GM12878 (cell line): ENCODE data around the gene CWC27. TPM values are rescaled to one million over a fixed set of nuclear protein-coding genes. Genes with fewer than 3 reads are reported as not detected.

ENCODE experiments used
- ATAC-seq: fragments of 200-7000 bp; cut with Tn5 transposase; 3 replicates; pipeline ENCODE4 v1.9.1; 2020; ENCODE audit warnings: mild to moderate bottlenecking, moderate library complexity
- BruUV-seq: library from RNA; stranded (reverse); fragments of 400-500 nt; replicated peaks from 2 replicates; lab custom pipeline; 2021; lab: Mats Ljungman, UMichigan
- CTCF ChIA-PET: fragments of 300-600 bp; sonication (Branson Sonifier 250); formaldehyde crosslinking; extraction: SDS; loops from one replicate; lab custom pipeline; 2021; ENCODE audit warnings: inconsistent platforms; lab: Yijun Ruan, JAX
- POLR2A ChIA-PET: fragments of 350-600 bp; formaldehyde crosslinking; extraction: SDS; loops from one replicate; lab custom pipeline; 2021; ENCODE audit warnings: inconsistent platforms; lab: Charles Lee
- RAD21 ChIA-PET: fragments of 300-600 bp; sonication (Branson Sonifier 250); formaldehyde crosslinking; loops from one replicate; lab custom pipeline; 2023; ENCODE audit warnings: antibody characterized with exemption; ENCODE audit not compliant: unreplicated experiment; lab: Charles Lee
- SMC1A ChIA-PET: fragments of 300-600 bp; sonication (Branson Sonifier 250); formaldehyde crosslinking; loops from one replicate; lab custom pipeline; 2023; ENCODE audit not compliant: unreplicated experiment, uncharacterized antibody; lab: Charles Lee
- DNase-seq: peaks from one replicate; pipeline ENCODE4 v3.0.0-alpha.2; 2011; ENCODE audit warnings: low read depth, low spot score
- FAIRE-seq: peaks from 3 replicates; lab custom pipeline; 2011; peaks lifted over from hg19 to GRCh38; lab: Jason Lieb, UNC
- H2AFZ ChIP-seq: 2 replicates; pipeline ENCODE4 v1.6.0; 2011; ENCODE audit warnings: low read depth, low read length, control low read depth; ENCODE audit not compliant: control insufficient read depth
- H3K27ac ChIP-seq: 2 replicates; pipeline ENCODE4 v1.5.1; 2011; ENCODE audit warnings: control low read depth; ENCODE audit not compliant: control insufficient read depth, insufficient read depth
- H3K27me3 ChIP-seq, 2 experiments: replicated peaks in 1 of 2; 2 replicates each; pipeline versions ENCODE4 v1.6.0 to v1.6.1; 2011; ENCODE audit warnings: low read length in 1 of 2; ENCODE audit not compliant: control insufficient read depth in 2 of 2, insufficient read depth in 2 of 2
- H3K36me3 ChIP-seq, 2 experiments: 2 replicates each; pipeline ENCODE4 v1.5.1; 2011; ENCODE audit warnings: low read length in 1 of 2; ENCODE audit not compliant: control insufficient read depth in 2 of 2, insufficient read depth in 2 of 2
- H3K4me1 ChIP-seq: 2 replicates; pipeline ENCODE4 v1.6.1; 2011; ENCODE audit warnings: mild to moderate bottlenecking, low read length, moderate library complexity, mixed read lengths; ENCODE audit not compliant: control insufficient read depth, insufficient read depth
- H3K4me2 ChIP-seq: 2 replicates; pipeline ENCODE4 v1.6.0; 2011; ENCODE audit warnings: control low read depth; ENCODE audit not compliant: control insufficient read depth, insufficient read depth
- H3K4me3 ChIP-seq: fragments of 200-600 bp; sonication (generic); 2 replicates; pipeline ENCODE4 v1.5.1; 2016
- H3K79me2 ChIP-seq: 2 replicates; pipeline ENCODE4 v1.6.0; 2011; ENCODE audit warnings: low read length; ENCODE audit not compliant: control insufficient read depth, insufficient read depth
- H3K9ac ChIP-seq: 2 replicates; pipeline ENCODE4 v1.8.0; 2011; ENCODE audit warnings: low read length, control low read depth, mixed read lengths; ENCODE audit not compliant: control insufficient read depth, insufficient read depth
- H3K9me3 ChIP-seq: replicated peaks from 3 replicates; pipeline ENCODE4 v1.5.1; 2011; ENCODE audit warnings: mild to moderate bottlenecking, low read length; ENCODE audit not compliant: control insufficient read depth, insufficient read depth
- H4K20me1 ChIP-seq: 2 replicates; pipeline ENCODE4 v1.6.0; 2011; ENCODE audit not compliant: control insufficient read depth, insufficient read depth
- EZH2 ChIP-seq: IDR thresholded peaks from 2 replicates; pipeline ENCODE4 v1.6.1; 2012; ENCODE audit warnings: low read depth, mild to moderate bottlenecking, control low read depth, inconsistent platforms, low read length, borderline replicate concordance; ENCODE audit not compliant: control insufficient read depth
- FOXM1 ChIP-seq: IDR thresholded peaks from 2 replicates; pipeline ENCODE4 v1.6.1; 2012; ENCODE audit warnings: low read depth, mild to moderate bottlenecking, inconsistent platforms, low read length, moderate library complexity
- IKZF1 ChIP-seq: fragments of 450-650 bp; conservative IDR thresholded peaks from 2 replicates; pipeline ENCODE4 v1.6.1; 2017; ENCODE audit warnings: antibody characterized with exemption, mild to moderate bottlenecking
- MEF2B ChIP-seq: fragments of 450-650 bp; IDR thresholded peaks from 2 replicates; pipeline ENCODE4 v1.6.1; 2018; ENCODE audit warnings: mild to moderate bottlenecking, moderate library complexity; ENCODE audit not compliant: partially characterized antibody, poor library complexity, severe bottlenecking
- POU2F2 ChIP-seq: IDR thresholded peaks from 3 replicates; pipeline ENCODE4 v1.6.1; 2011; ENCODE audit warnings: low read depth, mild to moderate bottlenecking, low read length, borderline replicate concordance
- STAT1 ChIP-seq: fragments of 450-650 bp; conservative IDR thresholded peaks from 2 replicates; pipeline ENCODE4 v1.6.1; 2014; ENCODE audit warnings: antibody characterized with exemption, mild to moderate bottlenecking
- ZNF687 ChIP-seq: fragments of 450-650 bp; IDR thresholded peaks from 2 replicates; pipeline ENCODE4 v1.6.1; 2017; ENCODE audit warnings: mild to moderate bottlenecking, moderate library complexity
- ZZZ3 ChIP-seq: IDR thresholded peaks from 2 replicates; pipeline ENCODE4 v1.6.1; 2011; ENCODE audit warnings: low read depth; ENCODE audit not compliant: control insufficient read depth, insufficient read length
- WGBS: methylation state at CpG from one replicate; pipeline ENCODE4 v1.1.6; 2016; ENCODE audit warnings: low lambda C conversion rate; ENCODE audit not compliant: insufficient replicate concordance, insufficient coverage; ENCODE audit errors: missing lambda C conversion rate; 5-methylcytosine and 5-hydroxymethylcytosine counted together
- in situ Hi-C: fragments of 300-500 bp; cut with MboI; formaldehyde crosslinking; loops from 9 replicates; pipeline ENCODE4 v1.14.3; 2018; ENCODE audit warnings: mixed read lengths
- intact Hi-C: fragments of 100-400 bp; cut with micrococcal nuclease; formaldehyde crosslinking; loops from one replicate; pipeline ENCODE4 v1.14.2; 2022; ENCODE audit not compliant: unreplicated experiment
- polyA plus RNA-seq, 11 experiments: library from polyadenylated mRNA; depleted of rRNA in 4 of 11; unstranded in 6 of 11; stranded (reverse) in 5 of 11; fragments of >200 nt; fragmentation: Nextera tagmentation in 4 of 11; fragmentation: Illumina TruSeq in 1 of 11; extraction: Ambion mirVana in 4 of 11; extraction: Trizol in 1 of 11; gene quantifications; 1 replicate in 1 of 11; 2 replicates in 10 of 11; pipeline versions ENCODE4 v1.2.1 to v1.2.3, GENCODE V29; 2011 to 2016; ENCODE audit warnings: inconsistent platforms in 2 of 11, missing spikeins in 2 of 11, low read depth in 1 of 11
- total RNA-seq, 4 experiments: library from RNA; depleted of rRNA in 3 of 4; stranded (reverse); fragments of >200 nt in 3 of 4; fragmentation: Illumina TruSeq in 1 of 4; extraction: Trizol in 1 of 4; gene quantifications; 2 replicates each; pipeline versions ENCODE4 v1.2.1 to v1.2.3, GENCODE V29; 2013 to 2021

CWC27 gene
- total and polyA plus RNA-seq, 10 of the 15 experiments (the other 5 are each of a cell fraction or from before 2014, with no cell fraction given): 21.7 to 61.9 (median 47.0) TPM

DNA sequence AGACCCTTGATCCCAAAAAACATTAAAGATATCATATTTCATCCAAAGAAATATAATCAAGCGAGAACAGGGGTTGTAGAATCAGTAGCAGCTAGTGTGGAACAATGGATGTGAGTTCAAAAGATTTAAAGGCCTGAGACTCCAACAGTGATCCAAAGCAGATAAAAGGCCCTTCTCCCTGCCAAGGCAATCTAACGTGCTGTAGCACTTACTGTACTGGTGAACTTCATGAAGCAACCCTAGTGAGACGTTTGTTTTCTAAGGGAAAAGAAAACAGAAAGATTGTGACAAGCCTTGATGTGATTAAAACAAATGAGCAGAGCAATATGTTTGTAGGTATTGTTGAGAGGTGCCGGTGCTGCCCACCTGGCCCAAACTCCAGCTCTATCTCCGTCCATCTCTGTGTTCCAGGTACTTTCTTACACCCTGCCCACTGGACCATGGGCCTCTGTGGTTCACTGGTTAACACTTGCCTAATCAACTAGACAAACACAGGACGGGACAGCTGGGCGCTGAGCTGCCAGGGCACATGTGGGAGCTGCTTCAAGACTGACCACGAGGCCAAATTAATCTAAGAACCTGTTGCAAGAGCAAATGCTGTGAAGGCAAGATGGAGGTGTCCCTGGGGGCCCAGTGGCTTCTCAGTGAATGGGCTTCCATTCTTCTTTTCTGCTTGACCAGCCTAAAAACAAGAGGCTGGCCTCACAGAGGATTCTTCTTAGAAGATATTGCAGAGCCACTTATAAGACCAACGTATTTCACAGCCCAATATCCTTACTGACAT is 265.5 kb downstream of the CWC27 start (continued):
- TF ChIP-seq ZNF687: 0 out of 2 replicates have a peak, but pooled peaks have one; percentile 14
- TF ChIP-seq FOXM1: peak; percentile 16; the same call in 1 of the 2 replicates
- TF ChIP-seq STAT1: no peak
- TF ChIP-seq IKZF1: no peak

GRCh38 chr5:65034813-65035209 is 266.1 kb downstream of the CWC27 start:
- ChIA-PET POLR2A (interaction anchor here (0.9 to 7.6 kb wide), 5 partner anchors 14 to 448 kb away, joined by 3 to 52 read pairs (median 5); no protein-coding TSS in a partner anchor), RAD21 (interaction anchor here (0.9 to 5.3 kb wide), 15 partner anchors 12 to 449 kb away, joined by 3 to 33 read pairs (median 6); partner anchors contain the start of gene ADAMTS6), CTCF (interaction anchor here (0.8 to 7.8 kb wide), 10 partner anchors 13 to 448 kb away, joined by 3 to 67 read pairs (median 4); no protein-coding TSS in a partner anchor), SMC1A (interaction anchor here (0.7 to 20.8 kb wide), 12 partner anchors 12 to 448 kb away, joined by 3 to 614 read pairs (median 4); partner anchors contain the start of gene ADAMTS6)
- H2AFZ ChIP-seq: peak overlapping the region; percentile 97
- 87% methylated on average over 14 of the region's 14 CpGs for WGBS
- H3K9me3 ChIP-seq: no peaks in the 10 kb centered on the region
- H3K27me3 ChIP-seq: no peaks in the 10 kb centered on the region
- FAIRE-seq: no peak
- no TSS peak for BruUV-seq
- ATAC-seq: peak; percentile 19
- peak overlapping the region; percentile 70 for H3K4me3 ChIP-seq
- peak overlapping the region; percentile 90 for H3K27ac ChIP-seq
- in situ Hi-C loops: no loop called here
- no peaks in the 10 kb centered on the region for H3K79me2 ChIP-seq
- peak overlapping the region; percentile 86 for H3K9ac ChIP-seq
- intact Hi-C loops: loop anchor here (5.0 kb wide), 1 partner anchor 67 kb away; no protein-coding TSS in a partner anchor
- no peaks in the 10 kb centered on the region for H3K36me3 ChIP-seq
- DNase-seq: no peak
- peaks cover 15% of the 10 kb centered on the region for H3K4me1 ChIP-seq
- no peaks in the 10 kb centered on the region for H4K20me1 ChIP-seq
- peak overlapping the region; percentile 88 for H3K4me2 ChIP-seq
- TF ChIP-seq EZH2 (no peak), ZZZ3 (no peak), POU2F2 (peak; percentile 67; the same call in 1 of the 3 replicates), MEF2B (peak; percentile 33)
- TF ChIP-seq, all 136 proteins: peak for 2
